GM20000 (cell line): ENCODE results near the gene WNT3A.

Source experiments
- DNase-seq: peaks from one replicate; pipeline ENCODE4 v3.0.0; 2012; ENCODE audit warnings: low spot score
- CTCF ChIP-seq: IDR thresholded peaks from 2 replicates; pipeline ENCODE4 v1.5.1; 2012; ENCODE audit warnings: mild to moderate bottlenecking, control low read depth; ENCODE audit errors: extremely low read depth, missing control alignments

WNT3A gene

GRCh38 chr1:228037401-228038386 is 30.9 kb downstream of the WNT3A start:
- DNase-seq: peak; percentile 91
- no peak for TF ChIP-seq CTCF

GRCh38 chr1:228038387-228039005 is 31.7 kb downstream of the WNT3A start:
- no peak for DNase-seq
- no peak for TF ChIP-seq CTCF

- no peak for TF ChIP-seq CTCF
- no peak for DNase-seq
Measured at GRCh38 chr1:228039006-228039903, 32.5 kb downstream of the WNT3A start.

- TF ChIP-seq CTCF: no peak
- no peak for DNase-seq
Measured at GRCh38 chr1:228039986-228040385, 33.2 kb downstream of the WNT3A start.

GRCh38 chr1:228041316-228041715 is 34.5 kb downstream of the WNT3A start:
- TF ChIP-seq CTCF: no peak
- DNase-seq: no peak

GRCh38 chr1:228042508-228042907 is 35.7 kb downstream of the WNT3A start:
- DNase-seq: no peak
- no peak for TF ChIP-seq CTCF
